Prostate gland (tissue), 2 donors: ENCODE data around the gene UBE2U.
"Not testable (repeated sequence)": the region's sequence is repeated elsewhere in the genome, so short reads cannot be mapped to it uniquely, and the experiment has no call there.

Experiments used
- CTCF ChIP-seq, 4 experiments: fragments of 200-600 bp in 2 of 4; fragments of 450-650 bp in 2 of 4; sonication (generic) in 2 of 4; IDR thresholded peaks; 1 replicate in 3 of 4; 2 replicates in 1 of 4; pipeline ENCODE4 v1.5.1; 2016 to 2019; ENCODE audit warnings: antibody characterized with exemption in 4 of 4, mild to moderate bottlenecking in 2 of 4, moderate library complexity in 2 of 4
- POLR2A ChIP-seq: fragments of 450-650 bp; IDR thresholded peaks from one replicate; pipeline ENCODE4 v1.6.1; 2016; ENCODE audit warnings: antibody characterized with exemption, mild to moderate bottlenecking

- TF ChIP-seq CTCF (IDR thresholded peaks at IDR 0.05); POLR2A: not testable (repeated sequence)
These were observed 53.8 kb downstream of the UBE2U start for GRCh38 chr1:64257233-64257632.
